Measurements from ENCODE around the gene FAM200B.

DNA sequence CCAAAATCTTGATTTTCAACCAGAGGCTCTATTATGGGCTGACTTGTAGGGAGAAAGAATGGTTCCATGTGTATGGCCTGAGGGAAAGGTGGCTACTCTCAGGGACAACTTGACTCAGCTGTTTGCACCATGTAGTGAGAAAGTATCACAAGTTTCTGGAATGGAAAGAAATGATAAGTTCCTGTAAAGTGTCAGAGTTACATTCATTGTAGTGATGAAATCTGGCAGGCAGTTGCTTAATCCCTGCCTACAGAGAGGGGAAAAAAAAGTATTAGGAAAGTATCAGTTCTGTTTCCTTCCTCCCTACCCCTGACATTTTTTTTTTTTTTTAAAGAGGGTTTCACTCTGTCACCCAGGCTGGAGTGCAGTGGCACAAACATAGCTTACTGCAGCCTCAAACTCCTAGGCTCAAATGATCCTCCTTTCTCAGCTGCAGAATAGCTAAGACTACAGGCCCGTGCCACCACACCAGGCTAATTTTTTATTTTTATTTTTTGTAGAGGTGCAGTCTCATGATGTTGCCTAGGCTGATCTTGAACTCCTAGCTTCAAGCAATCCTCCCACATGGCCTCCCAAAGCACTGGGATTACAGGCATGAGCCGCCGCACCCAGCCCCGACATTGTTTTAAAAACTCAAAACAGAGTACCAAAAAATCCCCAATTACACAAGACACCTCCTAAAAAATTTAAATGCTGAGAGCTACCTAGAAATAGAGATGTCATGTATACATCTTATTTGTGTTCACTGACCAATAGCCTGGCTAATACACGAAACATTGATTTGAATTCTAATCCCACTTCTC lies 21.7 kb upstream of the FAM200B start:
- TF ChIP-seq GATA3 (IDR thresholded peaks at IDR 0.05; ENCODE audit: low read depth, low read length) (no peak), GATA2 (IDR thresholded peaks at IDR 0.05; ENCODE audit: low read depth, low read length) (no peak)
